ENCODE results near the gene COX4I2. TPM values are rescaled to one million over a fixed set of nuclear protein-coding genes. Genes with fewer than 3 reads are reported as not detected.

Gene COX4I2
- total RNA-seq, 1 experiment from 2014 or later: not detected

DNA sequence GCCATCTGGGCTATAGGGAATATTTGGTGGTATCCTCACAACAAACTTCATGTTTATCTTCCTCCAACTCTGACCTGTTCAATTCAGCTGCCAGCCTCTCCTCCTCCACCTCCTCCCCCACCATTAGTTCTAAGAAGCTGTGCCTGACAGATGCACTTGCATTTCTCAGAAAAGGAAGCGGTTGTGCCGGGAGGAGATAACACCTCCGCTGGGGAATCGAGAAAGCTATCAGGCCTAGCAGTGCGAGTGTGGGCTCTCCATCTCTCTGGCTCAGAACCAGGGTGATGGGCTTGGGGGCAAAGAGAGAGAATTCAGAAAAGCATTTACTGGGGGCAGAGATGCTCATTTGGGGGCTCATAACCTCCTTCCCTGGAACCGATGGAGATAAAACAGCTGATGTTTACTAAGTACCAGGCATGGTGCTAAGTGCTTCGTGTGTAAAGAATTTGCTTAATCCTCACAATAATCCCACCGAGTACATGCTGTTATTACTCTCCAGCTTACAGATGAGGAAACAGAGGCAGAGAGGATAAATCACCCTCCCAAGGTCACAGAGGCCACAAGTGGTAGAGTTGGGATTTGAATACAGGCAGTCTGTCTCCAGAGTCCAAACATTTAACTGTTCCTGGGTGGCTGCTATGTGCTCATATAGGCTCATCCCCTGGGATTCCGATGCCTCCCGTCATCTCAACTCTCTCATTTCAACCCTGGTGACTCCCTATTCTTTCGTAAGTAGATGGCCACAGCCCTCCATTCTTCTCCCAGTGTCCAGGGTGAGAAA, 38.3 kb downstream of the COX4I2 start (continued):
- TF ChIP-seq, protein P1, sequence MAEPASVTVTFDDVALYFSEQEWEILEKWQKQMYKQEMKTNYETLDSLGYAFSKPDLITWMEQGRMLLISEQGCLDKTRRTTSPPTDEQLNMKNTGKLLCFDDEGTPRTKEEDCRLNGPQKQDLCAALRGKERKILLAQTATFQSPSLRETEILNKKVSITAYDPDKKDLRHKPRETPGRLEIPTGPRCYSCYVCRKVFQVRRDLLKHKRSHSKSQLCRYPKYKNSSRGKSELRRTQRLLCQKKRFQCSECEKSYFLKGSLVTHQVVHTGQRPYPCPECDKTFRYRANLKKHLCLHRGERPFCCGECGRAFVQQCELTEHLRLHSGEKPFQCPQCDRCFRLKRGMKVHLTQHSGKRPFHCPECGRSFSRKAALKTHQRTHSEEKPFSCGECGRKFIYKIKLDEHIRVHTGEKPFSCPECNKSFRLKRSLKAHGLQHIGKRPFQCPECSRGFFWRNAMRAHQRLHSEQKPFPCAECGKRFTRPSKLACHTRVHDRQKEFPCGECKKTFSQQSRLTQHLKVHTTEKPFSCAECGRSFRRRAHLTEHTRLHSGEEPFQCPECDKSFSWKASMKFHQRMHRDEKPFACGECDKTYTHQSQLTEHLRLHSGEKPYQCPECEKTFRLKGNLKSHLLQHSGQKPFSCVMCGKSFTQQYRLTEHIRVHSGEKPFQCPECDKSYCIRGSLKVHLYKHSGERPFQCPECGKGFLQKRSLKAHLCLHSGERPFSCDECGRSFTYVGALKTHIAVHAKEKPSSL (CRISPR knock-in tag; conservative IDR thresholded peaks at IDR 0.05): no peak
- TF ChIP-seq, protein P2, sequence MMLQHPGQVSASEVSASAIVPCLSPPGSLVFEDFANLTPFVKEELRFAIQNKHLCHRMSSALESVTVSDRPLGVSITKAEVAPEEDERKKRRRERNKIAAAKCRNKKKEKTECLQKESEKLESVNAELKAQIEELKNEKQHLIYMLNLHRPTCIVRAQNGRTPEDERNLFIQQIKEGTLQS (CRISPR knock-in tag; conservative IDR thresholded peaks at IDR 0.05): no peak
- TF ChIP-seq NR1H2 (CRISPR knock-in tag; IDR thresholded peaks at IDR 0.05): no peak
- TF ChIP-seq, protein P3, sequence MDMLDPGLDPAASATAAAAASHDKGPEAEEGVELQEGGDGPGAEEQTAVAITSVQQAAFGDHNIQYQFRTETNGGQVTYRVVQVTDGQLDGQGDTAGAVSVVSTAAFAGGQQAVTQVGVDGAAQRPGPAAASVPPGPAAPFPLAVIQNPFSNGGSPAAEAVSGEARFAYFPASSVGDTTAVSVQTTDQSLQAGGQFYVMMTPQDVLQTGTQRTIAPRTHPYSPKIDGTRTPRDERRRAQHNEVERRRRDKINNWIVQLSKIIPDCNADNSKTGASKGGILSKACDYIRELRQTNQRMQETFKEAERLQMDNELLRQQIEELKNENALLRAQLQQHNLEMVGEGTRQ (CRISPR knock-in tag; IDR thresholded peaks at IDR 0.05): no peak
- TF ChIP-seq, protein P4, sequence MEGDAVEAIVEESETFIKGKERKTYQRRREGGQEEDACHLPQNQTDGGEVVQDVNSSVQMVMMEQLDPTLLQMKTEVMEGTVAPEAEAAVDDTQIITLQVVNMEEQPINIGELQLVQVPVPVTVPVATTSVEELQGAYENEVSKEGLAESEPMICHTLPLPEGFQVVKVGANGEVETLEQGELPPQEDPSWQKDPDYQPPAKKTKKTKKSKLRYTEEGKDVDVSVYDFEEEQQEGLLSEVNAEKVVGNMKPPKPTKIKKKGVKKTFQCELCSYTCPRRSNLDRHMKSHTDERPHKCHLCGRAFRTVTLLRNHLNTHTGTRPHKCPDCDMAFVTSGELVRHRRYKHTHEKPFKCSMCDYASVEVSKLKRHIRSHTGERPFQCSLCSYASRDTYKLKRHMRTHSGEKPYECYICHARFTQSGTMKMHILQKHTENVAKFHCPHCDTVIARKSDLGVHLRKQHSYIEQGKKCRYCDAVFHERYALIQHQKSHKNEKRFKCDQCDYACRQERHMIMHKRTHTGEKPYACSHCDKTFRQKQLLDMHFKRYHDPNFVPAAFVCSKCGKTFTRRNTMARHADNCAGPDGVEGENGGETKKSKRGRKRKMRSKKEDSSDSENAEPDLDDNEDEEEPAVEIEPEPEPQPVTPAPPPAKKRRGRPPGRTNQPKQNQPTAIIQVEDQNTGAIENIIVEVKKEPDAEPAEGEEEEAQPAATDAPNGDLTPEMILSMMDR (IDR thresholded peaks at IDR 0.05): no peak
- TF ChIP-seq, protein P5, sequence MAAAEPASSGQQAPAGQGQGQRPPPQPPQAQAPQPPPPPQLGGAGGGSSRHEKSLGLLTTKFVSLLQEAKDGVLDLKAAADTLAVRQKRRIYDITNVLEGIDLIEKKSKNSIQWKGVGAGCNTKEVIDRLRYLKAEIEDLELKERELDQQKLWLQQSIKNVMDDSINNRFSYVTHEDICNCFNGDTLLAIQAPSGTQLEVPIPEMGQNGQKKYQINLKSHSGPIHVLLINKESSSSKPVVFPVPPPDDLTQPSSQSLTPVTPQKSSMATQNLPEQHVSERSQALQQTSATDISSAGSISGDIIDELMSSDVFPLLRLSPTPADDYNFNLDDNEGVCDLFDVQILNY (CRISPR knock-in tag; IDR thresholded peaks at IDR 0.05): no peak
- TF ChIP-seq SOX15 (CRISPR knock-in tag; IDR thresholded peaks at IDR 0.05): no peak
- TF ChIP-seq, protein P6, sequence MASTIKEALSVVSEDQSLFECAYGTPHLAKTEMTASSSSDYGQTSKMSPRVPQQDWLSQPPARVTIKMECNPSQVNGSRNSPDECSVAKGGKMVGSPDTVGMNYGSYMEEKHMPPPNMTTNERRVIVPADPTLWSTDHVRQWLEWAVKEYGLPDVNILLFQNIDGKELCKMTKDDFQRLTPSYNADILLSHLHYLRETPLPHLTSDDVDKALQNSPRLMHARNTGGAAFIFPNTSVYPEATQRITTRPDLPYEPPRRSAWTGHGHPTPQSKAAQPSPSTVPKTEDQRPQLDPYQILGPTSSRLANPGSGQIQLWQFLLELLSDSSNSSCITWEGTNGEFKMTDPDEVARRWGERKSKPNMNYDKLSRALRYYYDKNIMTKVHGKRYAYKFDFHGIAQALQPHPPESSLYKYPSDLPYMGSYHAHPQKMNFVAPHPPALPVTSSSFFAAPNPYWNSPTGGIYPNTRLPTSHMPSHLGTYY (CRISPR knock-in tag; IDR thresholded peaks at IDR 0.05): no peak
- TF ChIP-seq NFYB (CRISPR knock-in tag; conservative IDR thresholded peaks at IDR 0.05; ENCODE audit: low read depth): no peak

DNA sequence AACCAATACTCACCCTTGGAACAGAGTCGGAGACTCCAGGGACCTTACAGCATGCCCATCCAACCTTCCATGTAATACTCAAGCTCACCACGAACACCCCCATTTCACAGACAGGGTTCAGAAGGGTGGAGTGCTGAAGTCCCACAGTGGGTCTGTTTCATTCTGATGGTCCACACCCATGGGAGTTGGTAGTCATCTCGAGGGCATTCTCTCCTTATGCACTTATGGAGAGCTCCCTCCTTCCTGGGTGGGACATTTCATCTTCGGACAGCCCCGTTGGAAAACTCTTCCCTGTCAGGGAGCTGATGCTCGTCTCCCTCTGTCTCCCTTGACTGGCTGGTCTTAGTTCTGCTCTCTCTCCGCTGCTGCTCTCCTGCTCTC, 38.9 kb downstream of the COX4I2 start:
- DNase-seq (ENCODE audit: low spot score) (no peak), ATAC-seq (no peak)
- Mint-ChIP-seq H3K27ac (peak overlapping the region; percentile 68; the same call in 1 of the 2 replicates), H3K4me1 (peaks cover 41% of the 10 kb centered on the region), H3K27me3 (ENCODE audit: low read depth) (no peaks in the 10 kb centered on the region), H3K36me3 (peaks cover 9% of the 10 kb centered on the region; the same call in 1 of the 2 replicates), H3K4me3 (no peak overlapping the region), H3K9me3 (no peaks in the 10 kb centered on the region)
- TF ChIP-seq MXD4 (CRISPR knock-in tag; IDR thresholded peaks at IDR 0.05; ENCODE audit: borderline replicate concordance) (no peak), ZNF671 (CRISPR knock-in tag; IDR thresholded peaks at IDR 0.05) (no peak), SMAD4 (CRISPR knock-in tag; IDR thresholded peaks at IDR 0.05) (no peak), ATF1 (CRISPR knock-in tag; IDR thresholded peaks at IDR 0.05) (no peak), ZNF416 (CRISPR knock-in tag; IDR thresholded peaks at IDR 0.05) (no peak), ZBTB21 (CRISPR knock-in tag; IDR thresholded peaks at IDR 0.05; ENCODE audit: borderline replicate concordance) (no peak), JUN (CRISPR knock-in tag; IDR thresholded peaks at IDR 0.05) (no peak), CREM (CRISPR knock-in tag; IDR thresholded peaks at IDR 0.05) (no peak), ETV6 (CRISPR knock-in tag; IDR thresholded peaks at IDR 0.05) (no peak)
- TF ChIP-seq, protein P7, sequence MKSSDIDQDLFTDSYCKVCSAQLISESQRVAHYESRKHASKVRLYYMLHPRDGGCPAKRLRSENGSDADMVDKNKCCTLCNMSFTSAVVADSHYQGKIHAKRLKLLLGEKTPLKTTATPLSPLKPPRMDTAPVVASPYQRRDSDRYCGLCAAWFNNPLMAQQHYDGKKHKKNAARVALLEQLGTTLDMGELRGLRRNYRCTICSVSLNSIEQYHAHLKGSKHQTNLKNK (CRISPR knock-in tag; IDR thresholded peaks at IDR 0.05): no peak
- TF ChIP-seq, protein P8, sequence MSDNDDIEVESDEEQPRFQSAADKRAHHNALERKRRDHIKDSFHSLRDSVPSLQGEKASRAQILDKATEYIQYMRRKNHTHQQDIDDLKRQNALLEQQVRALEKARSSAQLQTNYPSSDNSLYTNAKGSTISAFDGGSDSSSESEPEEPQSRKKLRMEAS (CRISPR knock-in tag; IDR thresholded peaks at IDR 0.05): no peak
- TF ChIP-seq, protein P3 (CRISPR knock-in tag; IDR thresholded peaks at IDR 0.05): no peak
- TF ChIP-seq, protein P9, sequence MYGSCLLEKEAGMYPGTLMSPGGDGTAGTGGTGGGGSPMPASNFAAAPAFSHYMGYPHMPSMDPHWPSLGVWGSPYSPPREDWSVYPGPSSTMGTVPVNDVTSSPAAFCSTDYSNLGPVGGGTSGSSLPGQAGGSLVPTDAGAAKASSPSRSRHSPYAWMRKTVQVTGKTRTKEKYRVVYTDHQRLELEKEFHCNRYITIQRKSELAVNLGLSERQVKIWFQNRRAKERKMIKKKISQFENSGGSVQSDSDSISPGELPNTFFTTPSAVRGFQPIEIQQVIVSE (CRISPR knock-in tag; IDR thresholded peaks at IDR 0.05; ENCODE audit: borderline replicate concordance): no peak
- CTCF ChIA-PET: interaction anchor here (1.0 to 6.3 kb wide), 6 partner anchors 12 to 119 kb away, joined by 3 to 49 read pairs (median 3); partner anchors contain the start of gene BCL2L1
- POLR2A ChIA-PET: no interaction called here
